Activated CD8-positive, alpha-beta memory T cell treated with anti-CD3 and anti-CD28 coated beads, Interleukin-2, amount 50 U/mL, for 24 hours (primary cell): Measurements from ENCODE around the gene RHBDD3.

ENCODE experiments used
- DNase-seq: peaks from one replicate; pipeline ENCODE4 v3.0.0-alpha.2; 2020; ENCODE audit errors: extremely low read depth

RHBDD3 gene

DNA sequence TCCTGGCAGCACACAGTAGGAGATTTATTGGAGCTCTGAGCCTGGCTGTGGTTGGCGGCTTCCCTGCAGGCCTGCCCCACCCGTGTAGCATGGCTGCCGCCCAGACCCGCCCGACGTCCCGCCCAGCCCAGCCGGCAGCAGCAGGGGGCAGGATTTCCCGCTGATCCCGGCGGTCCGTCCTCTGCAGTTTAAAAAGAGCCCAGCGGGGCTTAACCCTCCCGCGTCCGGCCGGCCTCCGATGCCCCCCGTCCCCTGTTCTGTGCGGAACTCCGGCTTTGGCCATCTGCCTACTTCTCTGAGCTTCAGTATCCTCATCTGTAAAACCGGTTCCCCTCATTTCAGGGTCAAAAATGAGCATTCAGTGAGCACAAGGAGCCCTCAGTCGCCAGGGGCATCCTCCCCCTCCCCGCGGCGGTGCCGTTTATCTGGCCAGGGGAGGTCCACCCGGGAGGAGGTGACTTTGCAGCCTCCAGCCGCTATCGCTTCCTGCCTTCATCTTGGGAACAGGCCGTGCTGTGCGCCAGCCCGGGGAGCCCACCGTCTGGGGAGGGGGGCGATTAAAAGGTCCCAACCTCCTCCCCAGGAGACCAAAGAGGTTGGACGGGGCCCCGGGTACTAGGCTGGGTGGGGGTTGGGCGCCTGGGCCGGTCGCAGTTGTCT lies 38.5 kb upstream of the RHBDD3 start, which contains the start of gene GAS2L1:
Gene GAS2L1 (plus strand): TSS at position 476 of the 660 bp plus-strand sequence. CDS start 1,456 bp downstream, outside the sequence.
- no peak for DNase-seq

DNA sequence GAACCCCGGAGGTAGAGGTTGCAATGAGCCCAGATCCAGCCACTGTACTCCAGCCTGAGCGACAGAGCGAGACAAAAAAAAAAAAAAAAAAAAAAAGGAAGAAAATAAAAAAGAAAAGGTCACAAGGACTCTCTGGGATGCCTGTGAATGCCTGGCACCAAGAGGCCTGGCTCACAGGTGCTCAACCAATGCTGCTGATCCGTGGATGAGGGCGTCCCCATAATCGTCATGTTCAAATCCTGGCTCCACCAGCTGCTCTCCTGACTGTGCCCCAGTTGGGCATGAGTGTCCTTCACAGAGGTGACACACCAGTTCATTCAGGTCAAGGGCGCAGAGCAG lies 38.0 kb upstream of the RHBDD3 start:
- DNase-seq: no peak

DNA sequence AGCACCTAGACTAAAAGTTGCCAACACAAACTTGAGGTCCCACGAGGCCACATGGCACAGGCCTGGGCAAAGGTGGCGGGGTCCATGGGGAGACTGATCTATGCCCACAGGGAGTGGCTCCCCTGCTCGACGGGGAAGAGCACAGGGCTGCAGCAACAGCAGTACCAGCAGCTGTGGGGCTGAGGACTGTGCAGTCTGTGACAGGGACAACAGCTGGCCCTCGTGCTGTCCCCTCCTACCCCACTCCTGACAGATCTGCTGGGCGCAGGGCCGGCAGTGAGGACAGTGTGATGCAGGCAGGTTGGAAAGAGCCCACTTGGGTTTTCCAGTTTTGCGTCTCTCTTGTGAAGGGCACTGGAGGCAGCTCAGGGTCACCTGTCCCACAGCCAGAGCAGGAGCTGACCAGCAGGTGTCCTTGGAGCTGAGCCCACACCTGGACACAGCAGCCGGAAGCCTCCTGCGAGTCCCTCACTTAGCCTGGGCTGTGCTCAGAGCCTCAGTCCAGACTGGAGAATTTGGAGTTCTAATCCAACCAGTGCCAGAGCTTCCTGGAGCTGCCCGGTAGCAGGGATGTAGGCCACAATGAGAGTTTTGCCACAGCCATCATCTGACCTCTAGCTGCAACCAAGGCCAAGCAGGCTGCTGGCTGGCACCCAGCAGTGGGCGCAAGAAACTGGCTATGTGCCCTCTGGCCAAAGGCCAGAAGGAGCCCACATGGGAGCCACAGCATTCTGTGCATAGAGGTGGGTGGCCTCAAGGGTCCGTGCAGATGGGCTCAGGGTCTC lies 35.1 kb upstream of the RHBDD3 start:
- no peak for DNase-seq

DNA sequence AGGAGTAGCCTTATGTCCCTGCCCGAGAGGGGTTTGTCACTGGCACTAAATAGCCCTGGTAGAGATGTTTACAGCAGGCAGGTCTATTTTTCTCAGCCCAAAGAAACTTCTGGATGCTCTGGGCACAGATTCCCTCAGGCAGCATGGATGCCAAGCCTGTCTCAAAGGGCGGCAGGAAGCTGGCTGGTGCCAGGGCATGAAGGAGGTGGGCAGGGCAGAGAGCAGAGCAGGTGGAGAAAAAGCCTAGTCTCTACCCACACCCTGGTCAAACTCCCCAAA lies 34.6 kb upstream of the RHBDD3 start:
- DNase-seq: no peak

DNA sequence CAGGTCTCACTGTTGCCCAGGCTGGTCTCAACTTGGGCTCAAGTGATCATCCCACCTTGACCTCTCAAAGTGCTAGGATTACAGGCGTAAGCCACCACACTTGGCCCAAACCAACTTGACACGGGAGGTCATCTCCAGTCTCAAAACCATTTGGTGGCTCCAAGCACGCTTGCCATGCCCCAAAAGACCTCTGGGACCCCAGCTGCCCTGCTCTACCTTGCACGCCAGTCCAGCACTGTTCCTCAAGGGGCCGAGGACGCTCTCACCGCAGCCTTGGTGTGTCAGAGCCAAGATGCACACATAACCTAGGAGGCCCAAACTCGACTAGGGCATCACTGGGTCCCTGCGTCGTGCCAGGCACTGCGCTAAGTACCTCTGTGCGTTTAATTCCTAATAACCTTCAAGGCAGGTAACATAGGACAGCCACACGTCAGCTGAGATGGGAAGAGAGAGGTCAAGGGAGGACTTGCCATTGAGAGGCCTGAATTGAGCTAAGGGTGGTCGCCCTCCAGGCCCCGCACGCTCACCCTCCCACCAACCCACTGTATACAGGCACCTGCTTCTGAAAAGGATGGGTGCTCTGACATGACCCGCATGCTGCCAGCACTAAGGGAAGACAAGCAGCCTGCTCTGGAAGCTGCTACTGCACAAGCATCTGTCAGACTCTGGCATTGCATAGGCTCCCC lies 34.1 kb upstream of the RHBDD3 start:
- no peak for DNase-seq

DNA sequence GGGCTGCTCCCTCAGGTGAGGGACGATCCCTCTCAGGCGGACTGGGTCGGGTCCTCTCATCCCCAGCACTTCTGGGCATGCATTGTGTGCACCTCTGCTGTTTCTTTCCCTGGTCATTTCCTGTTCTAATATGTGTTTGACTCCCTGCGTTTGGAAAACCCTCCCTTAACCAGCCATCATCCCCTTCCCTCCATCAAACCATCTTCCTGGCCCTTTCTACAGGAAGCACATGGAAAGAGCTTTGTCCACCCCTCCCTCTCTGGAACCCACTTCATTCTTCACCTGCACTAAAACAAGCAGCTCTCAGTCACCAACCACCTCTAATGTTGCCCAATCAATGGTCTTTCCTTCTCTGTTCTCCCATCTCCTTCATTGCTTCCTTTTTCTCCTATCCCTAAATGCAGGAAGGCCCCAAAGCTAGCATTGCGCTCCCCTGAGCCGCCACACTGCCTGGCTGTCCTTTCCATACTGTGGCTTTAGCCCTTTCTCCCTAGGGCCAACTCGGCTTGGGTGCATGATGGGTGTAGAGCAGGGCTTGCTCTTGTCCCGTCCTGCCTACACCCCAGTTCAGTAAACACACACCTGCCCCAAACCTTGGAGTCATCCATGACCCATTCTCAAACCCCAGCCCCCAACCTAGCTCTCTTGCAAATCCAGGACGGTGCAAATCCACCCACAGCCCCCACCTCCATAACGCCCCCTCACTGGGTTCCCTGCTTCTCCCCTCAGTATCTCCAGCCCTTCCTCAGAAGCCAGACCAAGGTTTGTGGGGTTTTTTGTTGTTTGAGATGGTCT lies 33.2 kb upstream of the RHBDD3 start:
- no peak for DNase-seq

DNA sequence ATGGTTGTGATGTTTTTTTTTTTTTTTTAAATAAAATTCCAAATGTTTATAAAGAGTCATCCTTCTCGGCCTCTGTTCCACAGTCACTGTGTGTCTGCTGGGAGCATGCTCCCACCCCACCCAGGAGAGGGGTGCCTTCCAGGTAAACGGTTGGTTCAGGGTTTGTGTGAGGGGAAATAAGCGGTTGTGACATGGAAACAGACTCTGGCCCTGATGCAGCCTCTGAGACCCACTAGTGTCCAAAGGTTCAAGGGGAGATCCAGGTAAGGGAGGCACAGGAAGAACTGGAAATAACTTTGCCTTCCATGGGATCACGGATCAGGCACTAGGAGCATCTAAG lies 32.7 kb upstream of the RHBDD3 start:
- no peak for DNase-seq

DNA sequence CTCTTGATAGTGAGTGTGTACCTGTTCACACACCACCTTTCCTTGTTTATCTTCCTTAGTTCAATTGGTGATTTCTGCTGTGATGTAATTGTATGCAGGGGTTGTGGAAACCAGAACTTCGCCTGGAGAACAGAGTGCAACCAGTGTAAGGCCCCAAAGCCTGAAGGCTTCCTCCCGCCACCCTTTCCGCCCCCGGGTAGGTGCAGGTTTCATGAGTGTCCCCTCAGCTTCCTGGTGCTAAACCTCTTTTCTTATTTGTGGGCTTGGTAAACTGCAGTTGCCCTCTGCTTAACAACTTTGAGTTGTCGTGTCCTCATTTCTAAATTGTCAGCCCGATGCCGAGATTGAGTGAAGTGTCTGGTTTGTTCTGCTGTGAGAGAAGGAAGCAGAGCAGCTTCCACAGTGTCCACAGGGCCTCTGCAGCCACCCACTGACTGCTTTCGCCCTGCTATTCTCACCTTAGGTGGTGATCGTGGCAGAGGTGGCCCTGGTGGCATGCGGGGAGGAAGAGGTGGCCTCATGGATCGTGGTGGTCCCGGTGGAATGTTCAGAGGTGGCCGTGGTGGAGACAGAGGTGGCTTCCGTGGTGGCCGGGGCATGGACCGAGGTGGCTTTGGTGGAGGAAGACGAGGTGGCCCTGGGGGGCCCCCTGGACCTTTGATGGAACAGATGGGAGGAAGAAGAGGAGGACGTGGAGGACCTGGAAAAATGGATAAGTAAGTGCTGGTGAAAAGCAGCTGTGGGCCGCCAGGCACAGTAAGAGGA lies 31.5 kb upstream of the RHBDD3 start:
- no peak for DNase-seq

DNA sequence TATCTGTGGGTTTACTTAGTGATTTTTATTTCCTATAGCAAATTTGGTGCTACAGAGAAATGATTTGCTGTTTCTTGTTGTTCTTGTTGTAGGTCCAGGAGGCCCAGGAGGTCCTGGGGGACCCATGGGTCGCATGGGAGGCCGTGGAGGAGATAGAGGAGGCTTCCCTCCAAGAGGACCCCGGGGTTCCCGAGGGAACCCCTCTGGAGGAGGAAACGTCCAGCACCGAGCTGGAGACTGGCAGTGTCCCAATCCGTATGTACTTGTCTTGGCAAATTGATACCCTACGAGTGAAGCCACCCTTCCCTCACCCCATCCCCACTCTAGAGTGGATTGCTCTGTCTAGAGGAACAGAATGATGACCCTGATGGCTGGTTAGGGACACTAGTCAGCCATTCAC lies 30.9 kb upstream of the RHBDD3 start:
- no peak for DNase-seq

DNA sequence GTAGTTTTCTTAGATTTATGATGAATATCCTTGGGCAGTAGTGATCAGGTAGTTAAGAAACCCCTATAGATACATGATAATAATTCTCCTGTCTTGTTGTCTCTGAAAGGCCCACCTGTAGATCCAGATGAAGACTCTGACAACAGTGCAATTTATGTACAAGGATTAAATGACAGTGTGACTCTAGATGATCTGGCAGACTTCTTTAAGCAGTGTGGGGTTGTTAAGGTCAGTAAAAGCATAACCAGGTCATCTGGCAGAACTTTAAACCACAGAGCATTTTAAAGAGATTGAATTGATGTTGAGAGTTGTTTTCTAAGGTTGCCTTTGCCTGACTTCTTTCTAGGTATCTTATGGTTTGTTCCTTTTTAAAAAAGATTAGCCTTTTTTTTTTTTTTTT lies 24.6 kb upstream of the RHBDD3 start:
- no peak for DNase-seq

DNA sequence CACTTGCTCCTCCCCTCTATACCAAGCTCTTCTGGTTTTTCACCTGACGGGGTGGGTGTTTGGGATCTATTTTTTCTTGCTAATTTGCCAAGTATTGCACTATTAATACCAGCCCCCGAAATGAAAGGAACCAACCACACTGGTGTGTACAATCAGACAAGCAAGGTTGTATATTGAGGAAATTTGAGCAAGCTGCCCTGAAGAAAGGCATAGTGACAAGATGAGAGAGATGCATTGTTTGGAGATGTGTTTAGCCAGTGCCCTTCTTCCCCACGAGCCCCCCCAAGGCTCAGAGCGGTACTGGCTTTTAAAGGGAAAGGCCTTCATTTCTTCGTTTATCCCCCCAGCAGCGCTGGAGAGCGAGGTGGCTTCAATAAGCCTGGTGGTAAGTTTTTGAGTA lies 23.4 kb upstream of the RHBDD3 start:
- DNase-seq: no peak

DNA sequence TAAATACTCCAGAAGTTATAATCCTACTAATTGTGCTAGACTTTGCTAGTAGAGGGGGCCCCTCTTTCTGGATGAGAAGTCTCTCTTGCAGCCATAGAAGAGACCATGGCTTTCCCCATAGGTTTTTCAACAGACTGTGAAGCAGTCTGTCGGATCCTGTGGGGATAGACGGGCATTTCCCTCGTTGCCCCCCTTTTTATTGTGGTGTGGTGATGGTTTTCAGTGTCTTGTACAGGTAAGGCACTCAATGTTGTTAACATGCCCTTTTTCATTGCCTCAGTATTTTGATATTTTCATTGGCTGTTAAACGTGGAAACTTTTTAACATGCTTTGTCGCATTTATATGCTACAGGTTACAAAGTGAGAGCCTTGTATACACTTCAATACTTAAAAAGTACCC lies 22.3 kb upstream of the RHBDD3 start:
- DNase-seq: no peak

DNA sequence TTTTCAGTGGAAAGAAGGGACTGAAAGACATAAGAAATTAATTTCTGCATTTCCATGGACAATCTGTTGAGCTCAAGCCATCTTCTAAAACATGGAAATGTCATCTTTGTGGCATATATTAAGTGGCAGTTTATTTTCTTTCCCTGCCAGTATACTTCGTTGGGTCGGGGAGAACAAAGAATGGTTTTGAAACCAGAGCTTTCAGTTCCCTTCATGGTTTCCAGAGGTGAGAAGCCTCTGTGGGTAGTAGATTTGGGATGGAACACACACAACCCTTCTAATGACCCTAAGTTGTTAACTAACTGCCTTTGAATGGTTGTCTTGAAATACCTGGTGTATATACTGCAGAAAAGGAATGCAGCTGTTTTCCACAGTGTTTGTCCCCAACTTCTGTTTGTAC lies 21.1 kb upstream of the RHBDD3 start:
- no peak for DNase-seq

DNA sequence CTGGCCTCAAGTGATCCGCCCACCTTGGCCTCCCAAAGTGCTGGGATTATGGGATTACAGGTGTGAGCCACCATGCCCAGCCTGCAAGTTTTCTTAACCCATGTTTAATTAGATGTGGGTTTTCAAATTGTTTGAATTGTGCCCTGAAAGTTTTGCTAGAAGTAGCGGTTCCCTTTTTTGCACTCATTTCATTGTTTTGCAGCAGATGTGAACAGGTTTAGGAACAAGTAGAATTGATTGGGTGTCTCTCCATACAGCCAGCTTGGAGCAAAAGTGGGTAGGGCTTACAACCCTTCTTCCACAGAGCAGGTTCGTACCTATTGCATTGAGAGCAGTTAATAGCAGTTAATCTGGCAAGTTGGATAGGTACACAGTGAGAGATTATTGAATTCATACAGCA lies 16.4 kb upstream of the RHBDD3 start:
- DNase-seq: no peak

DNA sequence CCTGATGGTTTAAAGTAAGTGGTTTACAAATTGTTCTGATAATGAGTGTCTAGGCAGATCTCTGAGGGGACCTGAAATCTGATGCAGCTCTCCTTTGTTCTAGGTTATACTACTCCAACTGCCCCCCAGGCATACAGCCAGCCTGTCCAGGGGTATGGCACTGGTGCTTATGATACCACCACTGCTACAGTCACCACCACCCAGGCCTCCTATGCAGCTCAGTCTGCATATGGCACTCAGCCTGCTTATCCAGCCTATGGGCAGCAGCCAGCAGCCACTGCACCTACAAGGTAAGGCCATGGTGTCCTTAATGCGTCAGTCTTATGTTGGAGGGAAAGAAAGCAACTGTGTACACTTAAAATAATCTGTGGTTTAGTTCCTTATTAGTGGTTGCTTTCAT lies 10.1 kb upstream of the RHBDD3 start:
- DNase-seq: no peak

DNA sequence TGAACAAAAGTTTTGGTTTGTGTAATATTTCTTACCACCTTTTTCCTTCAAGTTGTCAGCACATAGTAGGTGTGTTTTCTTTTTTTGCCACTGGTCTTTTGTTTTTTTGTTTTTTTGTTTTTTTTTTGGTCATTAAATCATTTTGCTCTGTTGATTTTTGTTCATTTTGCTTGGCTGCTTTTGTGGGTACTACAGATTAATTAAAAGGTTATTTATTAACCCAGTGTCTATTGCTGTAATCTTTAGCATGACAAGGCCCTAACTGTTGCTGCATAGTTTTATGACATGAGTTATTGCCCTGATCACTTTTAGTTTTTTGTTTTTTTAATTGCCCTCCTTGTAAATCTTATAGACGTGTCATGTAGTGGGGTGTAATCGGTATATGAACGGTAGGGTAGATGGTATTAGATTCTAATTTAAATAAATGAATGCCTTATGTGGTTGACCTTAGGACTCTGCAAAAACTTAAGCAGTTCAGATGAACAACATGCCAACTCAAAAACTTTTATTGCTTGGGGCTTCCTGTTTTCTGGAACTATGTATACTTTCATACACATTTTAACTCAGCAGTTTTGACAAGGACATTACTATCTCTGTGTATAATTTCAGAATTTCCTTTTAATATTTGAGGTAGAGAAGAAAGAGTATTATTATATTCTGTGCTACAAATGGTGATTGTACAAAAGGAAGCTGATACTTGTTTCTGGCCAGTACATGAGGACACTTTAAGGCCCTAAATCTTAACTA lies 8.2 kb upstream of the RHBDD3 start:
- DNase-seq: no peak

DNA sequence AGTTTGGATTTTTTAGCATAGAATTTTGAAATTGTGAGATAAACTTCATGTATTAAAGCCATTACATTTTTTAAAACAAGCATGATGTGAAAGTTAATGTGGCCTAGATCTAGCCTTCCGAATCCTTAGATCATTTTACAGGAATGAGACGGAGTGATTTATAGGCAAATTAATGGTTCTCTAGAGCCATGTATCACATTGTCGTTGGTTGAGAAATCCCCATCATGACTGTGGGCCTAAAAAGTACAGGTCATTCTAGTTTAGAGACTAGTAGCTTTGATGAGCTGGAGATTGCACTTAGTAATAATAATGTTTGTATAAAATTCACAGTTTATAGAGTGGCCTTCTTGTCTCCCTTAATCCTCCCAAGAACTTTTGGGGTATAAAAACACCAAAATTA lies 7.4 kb upstream of the RHBDD3 start:
- DNase-seq: no peak

DNA sequence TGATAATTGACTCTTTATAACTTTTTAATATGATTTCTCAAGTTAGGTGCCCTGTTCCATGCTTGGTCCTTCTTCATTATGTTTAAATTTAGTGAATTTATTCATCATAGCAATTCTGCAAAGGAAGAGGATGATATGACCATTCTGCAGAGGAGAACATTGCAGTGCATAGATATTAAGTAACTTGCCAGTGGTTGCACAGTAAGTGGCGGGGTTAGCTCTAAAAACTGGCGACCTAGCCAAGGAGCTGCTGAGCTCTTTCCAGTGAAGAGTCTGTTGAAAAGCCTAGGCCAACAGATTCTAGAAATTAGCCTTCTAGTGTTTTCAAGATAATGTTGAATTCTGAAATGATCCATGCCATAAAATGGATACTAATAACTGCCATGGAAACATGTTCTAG lies 4.8 kb upstream of the RHBDD3 start:
- DNase-seq: no peak

DNA sequence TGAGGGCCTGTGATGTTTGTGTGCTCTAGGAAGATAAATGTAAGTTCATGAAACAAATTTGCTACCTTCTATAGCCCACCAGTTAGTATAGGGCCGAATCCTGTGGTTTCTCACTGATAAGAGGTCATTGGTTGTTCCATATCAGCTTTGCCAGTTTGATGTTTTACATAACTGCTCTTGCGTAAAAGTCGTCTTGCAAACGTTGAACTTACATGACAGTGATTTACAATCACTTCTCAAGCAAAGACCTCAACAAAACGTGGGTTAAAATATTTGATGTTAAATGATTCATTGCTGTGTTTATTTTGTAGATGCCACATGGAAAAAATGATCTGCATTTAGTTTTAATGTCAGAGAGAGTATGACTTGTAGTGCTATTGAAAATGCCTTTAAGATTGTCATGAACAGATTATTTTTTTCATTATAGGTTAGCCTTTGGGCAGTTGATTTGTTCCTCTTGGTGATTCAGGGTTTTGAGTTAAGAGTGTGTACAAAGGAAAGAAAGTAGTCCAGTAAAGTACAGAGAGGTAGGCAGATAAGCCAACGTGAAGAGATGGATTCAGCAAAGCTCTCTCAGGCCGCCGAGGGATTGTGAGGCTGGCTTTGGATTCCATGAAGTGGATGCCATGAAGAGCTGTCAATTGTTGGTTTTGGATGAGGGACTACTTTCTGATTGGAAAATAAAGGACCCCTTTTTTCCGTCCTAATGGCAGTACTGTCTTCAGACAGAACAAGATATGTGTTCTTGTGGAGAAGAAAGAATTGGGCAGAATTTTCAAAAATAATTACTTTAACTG lies 2.9 kb upstream of the RHBDD3 start:
- no peak for DNase-seq

DNA sequence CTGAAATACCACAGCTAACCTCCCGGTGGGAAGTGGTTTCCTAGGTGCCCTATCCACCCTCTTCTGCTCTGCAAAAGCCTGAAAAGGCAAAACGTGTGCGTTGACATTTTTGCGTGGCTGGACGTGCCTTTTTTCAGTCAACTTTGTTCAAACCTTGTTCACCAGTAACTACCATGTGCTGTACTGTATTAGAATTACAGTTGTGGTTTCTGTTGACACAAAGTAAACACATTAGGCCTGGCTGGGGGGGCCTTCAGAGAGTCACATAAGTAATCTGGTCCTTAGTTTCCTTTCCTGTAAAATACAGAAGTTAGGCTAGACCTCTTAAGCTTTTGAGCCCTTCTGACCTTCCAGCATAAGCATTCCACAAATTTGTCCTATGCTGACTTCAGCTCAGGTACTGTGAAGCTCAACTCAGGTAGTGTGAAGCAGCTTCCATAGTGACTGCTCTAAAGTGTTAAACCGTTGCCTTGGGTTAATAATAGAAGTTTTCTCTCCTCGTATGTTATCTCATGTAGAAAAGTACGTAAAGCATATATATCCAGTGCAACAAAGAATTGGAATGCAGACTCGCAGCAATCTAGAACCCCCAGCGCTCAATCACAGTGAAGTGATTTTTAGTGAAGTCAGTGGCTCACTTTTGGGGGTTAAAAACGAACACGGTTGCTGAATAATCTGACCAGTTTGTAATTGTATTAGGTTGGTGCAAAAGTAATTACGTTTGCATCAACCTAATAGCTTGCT lies 2.1 kb upstream of the RHBDD3 start:
- DNase-seq: no peak
